Ectodermal cell (in vitro differentiated cells): ENCODE data around the gene FAM20B.

Experiments
- H3K27ac ChIP-seq: 2 replicates; pipeline ENCODE4 v1.7.0; 2013; ENCODE audit warnings: mild to moderate bottlenecking, low read depth, low read length; ENCODE audit not compliant: insufficient read depth, poor library complexity, severe bottlenecking
- H3K27me3 ChIP-seq: 2 replicates; pipeline ENCODE4 v1.7.0; 2013; ENCODE audit warnings: mild to moderate bottlenecking, low read length; ENCODE audit not compliant: insufficient read depth, control insufficient read depth, poor library complexity, severe bottlenecking
- H3K36me3 ChIP-seq: one replicate; pipeline ENCODE4 v1.7.0; 2013; ENCODE audit warnings: low read length; ENCODE audit not compliant: control insufficient read depth, insufficient read depth
- H3K4me1 ChIP-seq: one replicate; pipeline ENCODE4 v1.7.0; 2013; ENCODE audit warnings: low read length; ENCODE audit not compliant: control insufficient read depth, insufficient read depth
- H3K4me3 ChIP-seq: 2 replicates; pipeline ENCODE4 v1.7.0; 2013; ENCODE audit warnings: low read depth, low read length, control low read depth; ENCODE audit not compliant: insufficient read depth
- H3K9me3 ChIP-seq: 2 replicates; pipeline ENCODE4 v1.7.0; 2013; ENCODE audit warnings: mild to moderate bottlenecking, low read length, moderate library complexity; ENCODE audit not compliant: control insufficient read depth
- WGBS, 2 experiments: methylation state at CpG; one replicate each; pipeline ENCODE4 v1.1.7; 2013; ENCODE audit warnings: missing lambda C conversion rate in 2 of 2; 5-methylcytosine and 5-hydroxymethylcytosine counted together

Gene FAM20B

GRCh38 chr1:179047636-179047997, 21.9 kb downstream of the FAM20B start:
- Histone ChIP-seq H3K9me3 (no peaks in the 10 kb centered on the region), H3K36me3 (no peaks in the 10 kb centered on the region), H3K4me3 (no peak overlapping the region), H3K27me3 (no peaks in the 10 kb centered on the region), H3K27ac (no peak overlapping the region), H3K4me1 (no peaks in the 10 kb centered on the region)

GRCh38 chr1:179048339-179049124, 22.8 kb downstream of the FAM20B start:
- Histone ChIP-seq H3K4me1 (no peaks in the 10 kb centered on the region), H3K4me3 (no peak overlapping the region), H3K9me3 (no peaks in the 10 kb centered on the region), H3K27ac (no peak overlapping the region), H3K27me3 (no peaks in the 10 kb centered on the region), H3K36me3 (no peaks in the 10 kb centered on the region)
- 94 to 100% methylated on average over 1 of the region's 1 CpG for WGBS, 2 experiments

GRCh38 chr1:179052776-179053175, 27.1 kb downstream of the FAM20B start:
- H3K4me1 ChIP-seq = no peaks in the 10 kb centered on the region
- H3K27me3 ChIP-seq = no peaks in the 10 kb centered on the region
- H3K9me3 ChIP-seq = no peaks in the 10 kb centered on the region
- H3K27ac ChIP-seq = no peak overlapping the region
- peaks cover 8% of the 10 kb centered on the region for H3K36me3 ChIP-seq
- WGBS, 2 experiments = 92 to 96% methylated on average over 2 of the region's 2 CpGs
- H3K4me3 ChIP-seq = no peak overlapping the region

- Histone ChIP-seq H3K4me3 (no peak overlapping the region), H3K9me3 (no peaks in the 10 kb centered on the region), H3K27ac (no peak overlapping the region), H3K4me1 (no peaks in the 10 kb centered on the region), H3K36me3 (peaks cover 8% of the 10 kb centered on the region), H3K27me3 (no peaks in the 10 kb centered on the region)
- 92 to 100% methylated on average over 2 of the region's 2 CpGs for WGBS, 2 experiments
These were observed 27.8 kb downstream of the FAM20B start for GRCh38 chr1:179053486-179053885.

GRCh38 chr1:179055937-179056336, 30.2 kb downstream of the FAM20B start:
- Histone ChIP-seq H3K4me3 (no peak overlapping the region), H3K27me3 (no peaks in the 10 kb centered on the region), H3K4me1 (no peaks in the 10 kb centered on the region), H3K27ac (no peak overlapping the region), H3K36me3 (peaks cover 8% of the 10 kb centered on the region), H3K9me3 (no peaks in the 10 kb centered on the region)
- WGBS, 2 experiments = 91 to 95% methylated on average over 2 of the region's 2 CpGs

GRCh38 chr1:179058487-179059483, 33.1 kb downstream of the FAM20B start:
- Histone ChIP-seq H3K4me3 (no peak overlapping the region), H3K9me3 (no peaks in the 10 kb centered on the region), H3K27ac (no peak overlapping the region), H3K27me3 (no peaks in the 10 kb centered on the region), H3K4me1 (no peaks in the 10 kb centered on the region), H3K36me3 (peaks cover 8% of the 10 kb centered on the region)
- WGBS, 2 experiments = 86 to 90% methylated on average over 3 of the region's 3 CpGs

- 90 to 94% methylated on average over 7 to 8 of the region's 8 CpGs for WGBS, 2 experiments
- peaks cover under 1% of the 10 kb centered on the region for H3K36me3 ChIP-seq
- H3K4me1 ChIP-seq = no peaks in the 10 kb centered on the region
- no peak overlapping the region for H3K27ac ChIP-seq
- H3K4me3 ChIP-seq = no peak overlapping the region
- H3K27me3 ChIP-seq = no peaks in the 10 kb centered on the region
- H3K9me3 ChIP-seq = no peaks in the 10 kb centered on the region
These were observed 35.9 kb downstream of the FAM20B start for GRCh38 chr1:179061360-179062282.

- Histone ChIP-seq H3K4me1 (no peaks in the 10 kb centered on the region), H3K27me3 (no peaks in the 10 kb centered on the region), H3K27ac (no peak overlapping the region), H3K9me3 (no peaks in the 10 kb centered on the region), H3K36me3 (no peaks in the 10 kb centered on the region), H3K4me3 (no peak overlapping the region)
- WGBS, 2 experiments = 93% methylated on average over 4 of the region's 4 CpGs
These were observed 40.8 kb downstream of the FAM20B start for GRCh38 chr1:179066471-179066870.

GRCh38 chr1:179077396-179077795, 51.7 kb downstream of the FAM20B start:
- Histone ChIP-seq H3K27ac (no peak overlapping the region), H3K36me3 (no peaks in the 10 kb centered on the region), H3K9me3 (no peaks in the 10 kb centered on the region), H3K27me3 (peaks cover 1% of the 10 kb centered on the region), H3K4me3 (no peak overlapping the region), H3K4me1 (peaks cover 6% of the 10 kb centered on the region)
- WGBS, 2 experiments = 90 to 91% methylated on average over 7 of the region's 7 CpGs
